ENCODE data around the gene TMEM233.
"Not testable (repeated sequence)": the region's sequence is repeated elsewhere in the genome, so short reads cannot be mapped to it uniquely, and the experiment has no call there.

The TMEM233 gene

DNA sequence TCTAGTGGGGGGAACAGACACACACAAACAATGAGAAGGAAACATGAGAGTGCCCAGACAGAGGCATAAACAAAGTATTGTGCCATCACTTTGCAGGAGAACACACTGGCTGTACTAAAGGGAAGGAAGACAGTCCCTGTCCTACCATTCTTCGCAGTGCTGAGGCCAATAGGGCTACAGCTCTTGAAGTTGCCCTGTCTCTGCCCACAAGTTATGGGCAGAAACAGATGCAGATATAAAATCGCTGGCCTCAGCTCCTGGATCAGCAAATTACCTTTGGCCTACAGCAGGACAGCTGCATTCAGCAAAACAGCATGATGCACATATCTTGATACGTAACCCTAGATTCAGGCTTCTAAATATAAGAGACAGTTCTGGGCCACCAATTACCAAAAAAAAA lies 51.4 kb downstream of the TMEM233 start:
- in situ Hi-C loops (cut with MboI; ENCODE audit: low pct_unique_long_range_greater_than_20kb, low sequenced_read_pairs): no loop called here
- no peak for DNase-seq

DNA sequence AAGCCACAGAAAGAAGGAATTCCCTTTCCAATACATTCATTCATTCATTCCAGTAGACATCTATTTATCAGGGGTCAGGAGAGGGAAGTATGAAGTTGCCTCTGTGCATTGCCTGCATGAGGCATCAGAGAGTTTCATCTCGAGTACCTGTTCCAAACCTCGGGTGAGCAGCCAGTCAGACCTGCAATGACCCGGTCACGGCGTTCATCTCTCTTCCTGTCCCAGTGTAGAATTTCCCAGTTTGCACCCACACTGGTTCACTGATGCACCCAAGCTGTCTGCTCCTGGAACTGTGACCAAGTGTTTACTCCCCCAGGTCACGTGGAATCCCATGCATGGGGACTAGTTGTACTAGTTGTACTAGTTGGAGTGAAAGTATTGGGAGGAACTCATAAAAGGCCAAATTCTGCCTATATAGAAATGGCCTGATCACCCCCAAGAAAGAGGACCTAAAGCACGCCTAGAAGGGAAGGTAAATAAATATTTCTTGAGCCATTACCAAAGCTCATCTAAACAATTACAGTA lies 52.0 kb downstream of the TMEM233 start:
- no peak for DNase-seq
- in situ Hi-C loops (cut with MboI; ENCODE audit: low pct_unique_long_range_greater_than_20kb, low sequenced_read_pairs): no loop called here

DNA sequence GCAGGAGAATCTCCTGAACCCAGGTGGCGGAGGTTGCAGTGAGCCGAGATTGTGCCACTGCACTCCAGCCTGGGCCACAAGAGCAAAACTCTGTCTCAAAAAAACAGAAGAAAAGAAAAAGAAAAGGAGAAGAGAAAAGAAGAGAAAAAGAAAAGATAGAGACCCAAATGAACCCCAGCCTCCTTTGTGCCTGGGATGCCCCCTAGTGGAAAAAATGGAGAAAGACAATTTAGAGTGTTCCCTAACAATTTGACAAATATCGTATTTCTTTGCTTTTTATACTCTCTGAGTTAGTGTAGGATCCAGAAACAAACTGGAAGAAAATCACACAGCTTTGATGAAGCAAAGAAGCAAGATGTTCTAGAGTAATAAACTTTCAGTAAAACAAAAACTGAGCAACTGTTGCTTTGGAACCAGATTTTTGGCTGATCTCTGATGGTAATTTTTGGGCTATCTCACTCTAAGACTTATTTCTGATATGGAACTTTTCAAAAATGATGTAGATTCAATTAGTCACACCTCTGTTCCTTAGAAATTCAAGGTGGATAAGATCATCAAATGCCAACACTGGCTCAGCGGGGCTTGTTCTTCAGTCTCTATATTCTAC lies 55.7 kb downstream of the TMEM233 start:
- DNase-seq: peak; percentile 15
- in situ Hi-C loops (cut with MboI; ENCODE audit: low pct_unique_long_range_greater_than_20kb, low sequenced_read_pairs): no loop called here

DNA sequence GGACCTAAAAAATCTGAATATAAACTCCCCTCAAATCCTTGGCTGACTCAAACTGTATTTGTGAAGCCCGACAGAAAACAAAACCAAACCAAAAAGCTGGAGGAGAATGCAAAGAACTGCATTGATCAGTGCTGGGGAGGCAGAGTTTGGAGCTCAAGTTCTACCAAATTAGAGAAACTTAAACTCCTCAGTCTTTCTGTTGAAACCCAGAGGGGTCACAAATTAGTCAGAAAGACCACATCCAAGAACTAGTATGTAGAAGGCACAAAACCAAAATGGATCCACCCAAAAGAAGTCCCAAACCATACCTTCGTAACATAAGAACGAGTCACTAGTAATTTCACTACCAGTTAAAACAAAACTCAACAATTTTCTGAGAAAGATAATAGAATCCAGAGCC lies 59.1 kb downstream of the TMEM233 start:
- in situ Hi-C loops (cut with MboI; ENCODE audit: low pct_unique_long_range_greater_than_20kb, low sequenced_read_pairs): no loop called here

DNA sequence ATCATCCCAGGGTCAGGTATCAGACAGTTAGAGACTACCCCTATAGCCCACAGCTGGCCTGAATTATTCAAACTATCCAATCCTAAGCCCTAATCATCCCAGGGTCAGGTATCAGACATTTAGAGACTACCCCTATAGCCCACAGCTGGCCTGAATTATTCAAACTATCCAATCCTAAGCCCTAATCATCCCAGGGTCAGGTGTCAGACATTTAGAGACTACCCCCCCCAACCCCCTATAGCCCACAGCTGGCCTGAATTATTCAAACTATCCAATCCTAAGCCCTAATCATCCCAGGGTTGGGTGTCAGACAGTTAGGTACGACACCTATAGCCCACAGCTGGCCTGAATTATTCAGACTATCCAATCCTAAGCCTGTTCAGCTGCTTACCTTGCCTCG lies 63.4 kb downstream of the TMEM233 start:
- in situ Hi-C loops (cut with MboI; ENCODE audit: low pct_unique_long_range_greater_than_20kb, low sequenced_read_pairs); DNase-seq: not testable (repeated sequence)

More for the DNA sequence above, 59.1 kb downstream of the TMEM233 start:
- DNase-seq: no peak

DNA sequence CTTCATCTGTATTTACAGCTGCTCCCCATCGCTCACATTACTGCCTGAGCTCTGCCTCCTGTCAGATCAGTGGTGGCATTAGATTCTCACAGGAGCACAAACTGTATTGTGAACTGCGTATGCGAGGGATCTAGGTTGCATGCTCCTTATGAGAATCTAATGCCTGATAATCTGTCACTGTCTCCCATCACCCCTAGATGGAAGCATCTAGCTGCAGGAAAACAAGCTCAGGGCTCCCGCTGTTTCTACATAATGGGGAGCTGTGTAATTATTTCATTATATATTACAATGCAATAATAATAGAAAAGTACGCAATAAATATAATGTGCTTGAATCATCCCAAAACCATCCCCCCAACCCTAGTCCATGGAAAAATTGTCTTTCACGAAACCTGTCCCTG lies 64.6 kb downstream of the TMEM233 start:
- in situ Hi-C loops (cut with MboI; ENCODE audit: low pct_unique_long_range_greater_than_20kb, low sequenced_read_pairs); DNase-seq: not testable (repeated sequence)

DNA sequence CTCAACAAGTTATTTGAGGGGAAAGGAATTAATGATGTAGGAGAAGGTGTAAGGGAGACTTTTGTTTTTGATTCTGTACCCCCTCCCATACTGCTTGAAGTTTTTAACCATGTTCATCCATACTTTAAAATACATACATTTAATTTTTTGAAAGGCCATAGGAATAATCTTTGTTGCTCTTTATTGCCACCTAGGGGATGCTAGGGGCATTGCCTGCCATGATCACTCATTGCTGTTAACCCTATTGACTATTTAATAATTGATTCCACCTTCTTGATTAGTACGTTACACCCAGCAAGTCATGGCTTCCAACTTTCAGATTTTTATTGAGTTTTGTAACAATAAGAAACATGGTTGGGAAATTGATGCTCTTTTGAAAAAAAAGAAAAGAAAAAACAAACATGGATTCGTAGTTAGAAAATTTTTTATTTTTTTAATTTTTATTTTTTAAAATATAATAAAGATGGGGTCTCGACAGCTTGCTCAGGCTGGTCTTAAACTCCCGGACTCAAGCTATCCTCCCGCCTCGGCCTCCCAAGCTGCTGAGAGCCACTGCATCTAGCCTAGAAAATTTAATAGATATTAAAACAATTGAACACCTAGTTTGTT lies 65.8 kb downstream of the TMEM233 start:
- peak; percentile 70 for DNase-seq
- in situ Hi-C loops (cut with MboI; ENCODE audit: low pct_unique_long_range_greater_than_20kb, low sequenced_read_pairs): no loop called here

DNA sequence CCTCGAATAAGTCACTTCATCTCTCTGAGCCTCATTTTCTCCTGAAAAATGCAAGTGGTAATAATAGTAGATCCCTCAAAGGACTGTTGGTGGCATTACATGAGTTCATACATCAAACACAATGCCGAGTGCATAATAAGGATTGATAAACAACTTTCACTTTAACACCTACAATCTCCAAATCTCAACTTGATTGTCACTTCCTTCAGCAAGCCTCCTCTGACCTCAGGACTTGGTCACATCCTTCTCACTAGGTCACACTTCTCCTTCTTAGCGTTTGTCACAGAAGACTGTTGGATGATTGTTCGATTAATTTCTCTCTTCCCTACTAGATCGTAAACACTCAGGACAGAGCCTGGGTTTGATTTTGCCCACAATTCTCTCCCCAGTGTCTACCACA lies 66.5 kb downstream of the TMEM233 start:
- DNase-seq: no peak
- in situ Hi-C loops (cut with MboI; ENCODE audit: low pct_unique_long_range_greater_than_20kb, low sequenced_read_pairs): no loop called here

DNA sequence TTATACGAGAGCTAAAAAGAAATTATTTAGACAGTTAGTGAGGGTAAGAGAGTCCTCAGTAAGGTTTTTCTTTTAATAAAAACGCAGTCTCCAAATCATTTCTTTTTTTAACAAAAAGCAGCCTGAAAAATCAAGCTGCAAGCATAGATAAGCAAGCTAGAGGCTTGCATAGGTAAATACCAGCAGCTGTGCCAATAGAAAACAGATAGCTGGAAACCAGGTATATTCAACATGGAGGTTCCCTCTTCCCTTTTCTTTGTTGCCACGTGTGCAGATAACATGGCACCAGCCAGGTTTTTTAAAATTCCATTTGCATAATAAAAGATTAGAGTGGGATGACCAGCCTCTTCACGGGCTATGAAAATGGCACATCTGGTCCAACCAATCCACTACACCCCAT lies 68.3 kb downstream of the TMEM233 start:
- no peak for DNase-seq
- in situ Hi-C loops (cut with MboI; ENCODE audit: low pct_unique_long_range_greater_than_20kb, low sequenced_read_pairs): no loop called here

DNA sequence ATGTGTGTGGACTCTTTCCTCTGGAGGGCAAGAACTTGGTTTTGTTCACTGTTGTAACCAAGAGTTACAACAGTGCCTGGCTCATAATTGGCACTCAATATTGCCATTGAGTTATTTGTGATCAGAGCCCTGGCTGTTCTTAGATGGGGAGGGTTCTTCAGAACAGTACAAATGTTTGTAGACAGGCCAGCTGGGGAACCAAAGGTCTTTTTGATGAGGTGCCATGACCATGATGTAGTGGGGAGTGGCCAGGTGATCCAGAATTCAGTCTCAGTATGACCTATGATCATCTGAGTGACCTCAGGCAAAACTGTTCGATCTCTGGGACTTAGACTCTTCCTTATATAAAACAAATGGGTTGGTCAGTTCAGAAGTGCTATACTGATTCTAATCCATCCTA lies 71.1 kb downstream of the TMEM233 start:
- no peak for DNase-seq
- in situ Hi-C loops (cut with MboI; ENCODE audit: low pct_unique_long_range_greater_than_20kb, low sequenced_read_pairs): no loop called here

DNA sequence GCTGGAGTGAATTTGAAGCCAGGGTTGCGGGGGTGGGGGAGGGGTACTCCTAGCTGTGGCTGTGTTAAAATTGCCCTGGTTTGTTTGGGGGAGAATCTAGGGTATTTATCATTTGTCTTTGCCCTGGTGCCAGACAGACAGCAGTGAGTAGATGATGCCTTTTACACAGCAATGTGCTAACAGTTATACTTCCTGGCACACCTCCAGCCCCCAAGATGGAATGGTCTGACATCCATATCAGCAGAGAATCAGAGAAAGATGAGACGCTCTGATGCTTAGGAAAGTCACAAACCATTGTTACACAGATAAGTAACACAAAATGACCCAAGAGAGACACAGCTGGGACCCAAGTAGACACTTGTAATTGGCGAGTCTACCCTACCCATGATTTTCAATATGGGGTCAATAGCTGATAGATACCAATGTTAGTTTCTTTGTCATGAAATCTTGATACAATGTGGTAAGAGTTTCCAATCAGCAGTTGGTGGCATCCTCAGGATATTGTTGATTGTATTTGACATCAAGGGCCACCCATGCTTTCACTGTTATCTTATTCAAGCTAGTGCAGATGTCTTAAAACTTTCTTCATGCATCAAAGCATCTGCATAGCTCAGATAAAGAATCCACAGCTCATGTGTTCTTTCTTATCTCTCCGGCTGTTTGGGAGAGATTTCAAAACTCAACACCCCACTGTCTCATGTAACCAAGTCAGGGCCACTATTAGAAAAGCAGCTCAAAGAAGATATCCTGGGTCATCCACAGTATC lies 71.8 kb downstream of the TMEM233 start:
- peak; percentile 32 for DNase-seq
- in situ Hi-C loops (cut with MboI; ENCODE audit: low pct_unique_long_range_greater_than_20kb, low sequenced_read_pairs): no loop called here

DNA sequence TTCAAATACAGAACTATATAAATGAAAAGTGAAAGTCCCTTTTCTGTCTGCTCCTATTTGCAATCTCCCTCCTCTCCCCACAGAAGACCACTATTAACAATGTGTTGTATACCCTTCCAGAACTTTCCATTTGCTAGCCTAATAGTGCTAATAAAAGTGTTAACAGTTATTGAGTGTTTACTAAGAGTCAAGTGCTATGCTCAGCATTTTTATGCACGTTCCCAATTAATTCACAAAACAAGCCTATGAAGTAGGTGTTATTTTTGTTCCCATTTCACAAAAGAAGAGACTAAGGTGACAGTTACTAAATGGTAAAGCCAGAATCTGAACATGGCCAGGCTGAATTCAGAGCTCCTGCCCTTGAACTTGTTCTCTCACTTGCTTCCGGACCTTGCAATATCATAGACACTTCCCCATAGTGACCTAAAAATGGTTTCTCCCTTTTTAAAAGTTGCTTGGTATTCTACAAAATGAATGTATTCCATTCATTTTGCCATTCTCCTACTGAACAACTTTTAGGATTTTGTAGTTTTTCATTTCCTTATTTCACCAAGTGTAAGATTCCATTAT lies 72.7 kb downstream of the TMEM233 start:
- in situ Hi-C loops (cut with MboI; ENCODE audit: low pct_unique_long_range_greater_than_20kb, low sequenced_read_pairs): no loop called here
- peak; percentile 40 for DNase-seq

DNA sequence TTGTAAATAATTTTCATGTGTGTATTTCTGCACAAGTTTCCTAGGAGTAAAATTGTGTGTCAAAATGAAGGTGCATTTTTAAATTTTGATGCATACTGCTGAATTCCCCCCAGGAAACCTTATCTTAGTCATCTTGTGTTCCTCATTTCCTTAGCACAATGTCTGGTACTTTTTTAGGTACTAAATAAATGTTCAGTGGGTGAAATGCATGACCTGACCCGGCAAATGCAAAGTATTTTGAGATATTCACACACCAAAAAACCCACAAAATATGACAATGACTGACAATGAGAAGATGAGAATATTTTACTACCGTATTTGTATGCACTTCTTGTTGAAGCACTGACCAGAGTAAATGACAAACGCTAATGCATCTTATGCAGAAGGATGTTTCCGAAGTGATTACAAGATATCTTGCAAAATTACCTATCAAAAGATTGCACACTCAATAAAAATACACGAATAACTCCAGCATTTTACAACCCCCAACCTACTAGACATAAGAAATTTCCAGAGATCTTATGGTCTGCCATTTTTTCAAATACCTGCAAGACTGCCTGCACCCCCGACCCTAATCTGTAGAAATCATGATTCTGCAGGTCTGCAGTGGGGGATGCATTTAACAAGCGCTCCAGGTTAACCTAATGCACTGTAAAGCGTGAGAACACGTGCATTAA lies 73.5 kb downstream of the TMEM233 start:
- in situ Hi-C loops (cut with MboI; ENCODE audit: low pct_unique_long_range_greater_than_20kb, low sequenced_read_pairs): no loop called here
- peak; percentile 39 for DNase-seq

DNA sequence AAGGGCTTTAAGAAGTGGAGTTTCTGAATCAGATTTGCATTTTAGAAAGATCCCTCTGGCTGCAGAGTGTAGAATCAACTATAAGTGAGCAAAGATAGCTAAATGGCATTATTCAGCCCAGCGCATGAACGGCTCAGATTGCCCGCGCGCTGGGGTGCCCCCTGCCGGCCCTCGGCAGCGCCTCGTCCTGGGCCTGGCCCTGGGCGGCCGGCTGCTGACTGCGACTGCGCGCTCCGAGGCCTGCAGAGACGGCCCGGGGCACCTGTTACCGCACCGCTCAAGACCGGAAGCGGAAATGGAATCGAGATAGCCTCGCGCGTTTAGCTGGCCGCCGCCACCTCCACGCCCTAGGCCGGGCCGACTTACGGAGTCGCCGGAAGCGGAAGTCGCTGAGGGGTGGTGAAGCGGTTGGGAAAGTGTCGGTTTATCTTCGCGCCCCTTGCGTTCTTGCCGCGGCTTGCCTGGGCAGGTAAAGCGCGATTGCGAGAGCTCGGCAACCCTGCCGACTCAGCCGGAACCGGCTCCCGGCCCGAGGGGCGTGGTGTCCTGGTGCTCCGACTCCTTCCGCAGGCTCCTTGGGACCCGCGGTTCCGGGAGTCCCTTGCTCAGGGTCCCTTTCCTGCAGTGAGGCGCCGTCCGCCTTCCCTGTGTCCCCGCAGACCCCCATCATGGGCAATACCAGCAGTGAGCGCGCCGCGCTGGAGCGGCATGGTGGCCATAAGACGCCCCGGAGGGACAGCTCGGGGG lies 74.2 kb downstream of the TMEM233 start, which contains the start of gene PRKAB1:
PRKAB1 (plus strand) TSS at position 557 of the 747 bp plus-strand sequence; CDS start at position 669, 112 bp downstream.
- in situ Hi-C loops (cut with MboI; ENCODE audit: low pct_unique_long_range_greater_than_20kb, low sequenced_read_pairs): no loop called here

DNA sequence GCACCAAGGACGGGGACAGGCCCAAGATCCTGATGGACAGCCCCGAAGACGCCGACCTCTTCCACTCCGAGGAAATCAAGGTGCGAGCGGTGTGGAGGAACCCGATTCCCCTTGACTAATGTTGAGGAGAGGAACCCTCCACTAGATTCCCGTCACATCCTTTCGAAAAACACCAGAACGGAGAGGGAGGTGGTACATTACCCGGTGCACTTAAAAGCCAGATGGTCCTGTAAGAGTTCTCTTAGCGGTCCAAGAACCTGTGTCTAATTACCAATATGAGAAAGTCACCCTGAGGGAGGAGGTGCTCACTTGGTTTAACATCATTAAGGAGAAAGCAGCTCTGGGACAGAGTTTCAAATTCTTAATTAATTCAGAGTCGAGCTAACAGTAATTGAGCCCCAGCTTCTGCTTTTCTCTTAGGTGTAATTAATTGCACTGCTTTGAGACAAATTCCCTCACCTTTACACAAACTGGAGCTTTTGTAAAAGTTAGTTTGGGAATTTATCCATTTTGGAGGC lies 74.8 kb downstream of the TMEM233 start:
- DNase-seq: no peak
- in situ Hi-C loops (cut with MboI; ENCODE audit: low pct_unique_long_range_greater_than_20kb, low sequenced_read_pairs): no loop called here

More for the DNA sequence above, 74.2 kb downstream of the TMEM233 start, which contains the start of gene PRKAB1:
- peak; percentile 98 for DNase-seq

DNA sequence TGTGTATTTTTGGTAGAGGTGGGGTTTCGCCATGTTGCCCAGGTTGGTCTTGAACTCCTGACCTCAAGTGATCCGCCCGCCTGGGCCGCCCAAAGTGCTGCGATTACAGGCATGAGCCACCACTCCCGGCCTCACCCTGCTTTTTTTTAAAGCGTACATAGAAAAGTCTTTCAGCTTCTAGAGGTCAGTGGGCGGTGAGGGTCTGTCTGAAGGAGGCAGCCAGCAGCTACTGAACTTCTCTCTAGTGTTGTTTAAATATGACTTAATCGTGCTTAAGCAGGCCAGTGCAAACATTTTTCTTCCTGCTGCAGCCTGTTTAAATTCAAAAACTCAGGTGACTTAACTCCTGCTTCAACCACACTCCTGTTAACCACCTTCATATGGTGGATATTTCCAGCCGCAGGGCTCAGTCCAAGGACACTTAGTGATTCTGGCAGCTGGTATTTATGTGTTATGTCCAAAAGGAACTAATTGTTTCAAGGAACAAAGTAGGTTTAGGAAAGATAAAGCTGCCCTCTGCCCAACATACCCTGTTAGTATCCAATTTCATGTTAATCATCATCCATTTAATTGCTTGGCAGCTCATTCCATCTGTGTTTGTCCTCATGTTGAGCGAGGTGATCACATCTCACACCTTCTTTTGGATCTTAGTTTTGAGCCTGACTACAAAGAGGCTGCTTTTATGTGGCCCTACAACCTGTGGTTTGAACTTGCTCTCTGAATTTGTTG lies 76.3 kb downstream of the TMEM233 start:
- DNase-seq: no peak

DNA sequence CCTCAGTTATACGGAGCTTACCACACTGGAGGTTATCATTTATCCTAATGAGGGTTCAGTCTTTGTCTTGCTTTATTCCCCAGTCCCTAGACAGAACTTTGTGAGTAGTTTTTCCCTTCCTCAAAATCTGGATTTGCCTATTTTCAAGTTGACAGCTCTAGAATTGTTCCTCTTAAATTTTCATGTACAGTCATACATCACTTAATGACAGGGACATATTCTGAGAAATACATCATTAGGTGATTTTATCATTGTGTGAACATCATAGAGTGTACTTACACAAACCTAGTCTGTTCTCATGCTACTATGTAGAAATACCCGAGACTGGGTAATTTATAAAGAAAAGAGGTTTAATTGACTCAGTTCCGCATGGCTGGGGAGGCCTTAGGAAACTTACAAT lies 77.5 kb downstream of the TMEM233 start:
- no peak for DNase-seq
- in situ Hi-C loops (cut with MboI; ENCODE audit: low pct_unique_long_range_greater_than_20kb, low sequenced_read_pairs): no loop called here

More for the DNA sequence above, 76.3 kb downstream of the TMEM233 start:
- in situ Hi-C loops (cut with MboI; ENCODE audit: low pct_unique_long_range_greater_than_20kb, low sequenced_read_pairs): no loop called here

DNA sequence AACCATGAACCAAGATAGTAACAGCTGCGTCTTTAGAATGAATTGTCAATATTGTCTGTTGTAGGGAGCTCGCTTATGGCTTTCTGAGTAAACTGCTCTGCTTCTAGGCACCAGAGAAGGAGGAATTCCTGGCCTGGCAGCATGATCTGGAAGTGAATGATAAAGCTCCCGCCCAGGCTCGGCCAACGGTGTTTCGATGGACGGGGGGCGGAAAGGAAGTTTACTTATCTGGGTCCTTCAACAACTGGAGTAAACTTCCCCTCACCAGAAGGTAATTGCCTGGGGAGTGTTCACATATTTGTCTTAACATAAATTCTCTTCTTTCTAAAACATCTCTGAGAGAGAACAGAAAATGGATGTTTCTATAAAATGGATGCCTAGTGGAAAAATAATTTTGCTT lies 78.6 kb downstream of the TMEM233 start:
- in situ Hi-C loops (cut with MboI; ENCODE audit: low pct_unique_long_range_greater_than_20kb, low sequenced_read_pairs): no loop called here

More for the DNA sequence above, 78.6 kb downstream of the TMEM233 start:
- DNase-seq: no peak
